Upper lobe of left lung (tissue), 4 donors: ENCODE measurements around the gene IFNAR1.

Experiments
- CTCF ChIP-seq, 6 experiments: fragments of 450-650 bp in 4 of 6; fragments of 200-600 bp in 2 of 6; sonication (generic) in 2 of 6; IDR thresholded peaks; one replicate each; pipeline ENCODE4 v1.5.1; 2016 to 2019; ENCODE audit warnings: antibody characterized with exemption in 6 of 6
- EP300 ChIP-seq, 4 donors: sonication (generic); formaldehyde crosslinking; IDR thresholded peaks; one replicate each; pipeline ENCODE4 v1.5.1; 2017; ENCODE audit warnings: antibody characterized with exemption in 4 of 4, control low read depth in 2 of 4
- POLR2A ChIP-seq, 4 donors: fragments of 450-650 bp; IDR thresholded peaks; one replicate each; pipeline ENCODE4 v1.5.1; 2016 to 2017; ENCODE audit warnings: antibody characterized with exemption in 4 of 4, mild to moderate bottlenecking in 2 of 4

- TF ChIP-seq EP300 (IDR thresholded peaks at IDR 0.05) (no peak), POLR2A (IDR thresholded peaks at IDR 0.05) (no peak), CTCF (IDR thresholded peaks at IDR 0.05) (no peak)
Observed at GRCh38 chr21:33359446-33359845, 34.7 kb downstream of the IFNAR1 start.
